Measurements from ENCODE around the gene CACNA1B. TPM values are rescaled to one million over a fixed set of nuclear protein-coding genes. Genes with fewer than 3 reads are reported as not detected.

The CACNA1B gene
- total RNA-seq, 4 donors from 2014 or later = 0.04 to 0.13 (median 0.12) TPM; not detected in 1

- Histone ChIP-seq H3K9me3 (peaks cover 0 to 4% (median 0%) of the 10 kb centered on the region in 3 donors), H3K36me3 (no peaks in the 10 kb centered on the region), H3K27ac (no peak overlapping the region), H3K4me3 (no peak overlapping the region), H3K4me1 (no peaks in the 10 kb centered on the region), H3K27me3 (peaks cover 24% of the 10 kb centered on the region)
- ATAC-seq = no peak
- WGBS, 2 donors (ENCODE audit: low coverage in 1 of 2) = 40 to 59% methylated on average over 2 to 7 of the region's 15 CpGs
- TF ChIP-seq POLR2A (IDR thresholded peaks at IDR 0.05) = no peak
- no peak for TF ChIP-seq POLR2AphosphoS5 (IDR thresholded peaks at IDR 0.05)
- TF ChIP-seq, protein P1, sequence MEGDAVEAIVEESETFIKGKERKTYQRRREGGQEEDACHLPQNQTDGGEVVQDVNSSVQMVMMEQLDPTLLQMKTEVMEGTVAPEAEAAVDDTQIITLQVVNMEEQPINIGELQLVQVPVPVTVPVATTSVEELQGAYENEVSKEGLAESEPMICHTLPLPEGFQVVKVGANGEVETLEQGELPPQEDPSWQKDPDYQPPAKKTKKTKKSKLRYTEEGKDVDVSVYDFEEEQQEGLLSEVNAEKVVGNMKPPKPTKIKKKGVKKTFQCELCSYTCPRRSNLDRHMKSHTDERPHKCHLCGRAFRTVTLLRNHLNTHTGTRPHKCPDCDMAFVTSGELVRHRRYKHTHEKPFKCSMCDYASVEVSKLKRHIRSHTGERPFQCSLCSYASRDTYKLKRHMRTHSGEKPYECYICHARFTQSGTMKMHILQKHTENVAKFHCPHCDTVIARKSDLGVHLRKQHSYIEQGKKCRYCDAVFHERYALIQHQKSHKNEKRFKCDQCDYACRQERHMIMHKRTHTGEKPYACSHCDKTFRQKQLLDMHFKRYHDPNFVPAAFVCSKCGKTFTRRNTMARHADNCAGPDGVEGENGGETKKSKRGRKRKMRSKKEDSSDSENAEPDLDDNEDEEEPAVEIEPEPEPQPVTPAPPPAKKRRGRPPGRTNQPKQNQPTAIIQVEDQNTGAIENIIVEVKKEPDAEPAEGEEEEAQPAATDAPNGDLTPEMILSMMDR (IDR thresholded peaks at IDR 0.05) = no peak
- no peak for TF ChIP-seq EP300 (IDR thresholded peaks at IDR 0.05)
Measured at GRCh38 chr9:137956688-137957385, 79.3 kb downstream of the CACNA1B start.

- Histone ChIP-seq H3K27ac (no peak overlapping the region), H3K27me3 (no peaks in the 10 kb centered on the region), H3K4me1 (no peaks in the 10 kb centered on the region), H3K4me3 (no peak overlapping the region), H3K9me3 (peaks cover 0 to 31% (median 0%) of the 10 kb centered on the region in 3 donors), H3K36me3 (no peaks in the 10 kb centered on the region)
- no peak for ATAC-seq
- TF ChIP-seq, protein P1 (IDR thresholded peaks at IDR 0.05) = no peak
- TF ChIP-seq POLR2A (IDR thresholded peaks at IDR 0.05) (no peak), EP300 (IDR thresholded peaks at IDR 0.05) (no peak), POLR2AphosphoS5 (IDR thresholded peaks at IDR 0.05) (no peak)
- WGBS, 2 donors (ENCODE audit: low coverage in 1 of 2) = 68 to 84% methylated on average over 8 to 20 of the region's 36 CpGs
Measured at GRCh38 chr9:137959641-137960411, 82.2 kb downstream of the CACNA1B start.

GRCh38 chr9:137960496-137960895 is 82.9 kb downstream of the CACNA1B start:
- no peaks in the 10 kb centered on the region for H3K36me3 ChIP-seq
- TF ChIP-seq POLR2AphosphoS5 (IDR thresholded peaks at IDR 0.05) = no peak
- no peak for TF ChIP-seq POLR2A (IDR thresholded peaks at IDR 0.05)
- TF ChIP-seq, protein P1 (IDR thresholded peaks at IDR 0.05) = no peak
- TF ChIP-seq EP300 (IDR thresholded peaks at IDR 0.05) = no peak
- WGBS, 2 donors (ENCODE audit: low coverage in 1 of 2) = 60% methylated on average over 11 of the region's 11 CpGs; no CpG with 5 or more reads in 1 of the 2 donors
- no peak for ATAC-seq
- no peaks in the 10 kb centered on the region for H3K27me3 ChIP-seq
- H3K9me3 ChIP-seq = peaks cover 0 to 36% (median 0%) of the 10 kb centered on the region in 3 donors
- no peak overlapping the region for H3K4me3 ChIP-seq
- no peaks in the 10 kb centered on the region for H3K4me1 ChIP-seq
- H3K27ac ChIP-seq = no peak overlapping the region

- Histone ChIP-seq H3K27ac (no peak overlapping the region), H3K4me1 (no peaks in the 10 kb centered on the region), H3K4me3 (no peak overlapping the region), H3K9me3 (peaks cover 0 to 36% (median 0%) of the 10 kb centered on the region in 3 donors), H3K36me3 (no peaks in the 10 kb centered on the region), H3K27me3 (peaks cover 5% of the 10 kb centered on the region)
- TF ChIP-seq, protein P1 (IDR thresholded peaks at IDR 0.05) = no peak
- TF ChIP-seq EP300 (IDR thresholded peaks at IDR 0.05) (no peak), POLR2AphosphoS5 (IDR thresholded peaks at IDR 0.05) (no peak), POLR2A (IDR thresholded peaks at IDR 0.05) (no peak)
- WGBS, 2 donors (ENCODE audit: low coverage in 1 of 2) = 85% methylated on average over 6 of the region's 6 CpGs; no CpG with 5 or more reads in 1 of the 2 donors
- ATAC-seq = no peak
Measured at GRCh38 chr9:137963525-137963924, 85.9 kb downstream of the CACNA1B start.

All from gastroesophageal sphincter (tissue), 4 donors.